Neural cell (in vitro differentiated cells): ENCODE data around the gene BMPR1A. TPM values are rescaled to one million over a fixed set of nuclear protein-coding genes. Genes with fewer than 3 reads are reported as not detected.

Source experiments
- H2AFZ ChIP-seq: fragments of 200-600, 300-800 bp; sonication (generic), shearing (Covaris generic); 2 replicates; pipeline ENCODE4 v1.6.0; 2014; ENCODE audit warnings: low read depth, mild to moderate bottlenecking, antibody characterized with exemption, low read length, moderate library complexity
- H3F3A ChIP-seq: fragments of 200-600 bp; shearing (Covaris generic); 2 replicates; pipeline ENCODE4 v1.6.1; 2016; ENCODE audit warnings: mild to moderate bottlenecking, moderate library complexity, mixed read lengths, antibody characterized with exemption, low read length; ENCODE audit not compliant: insufficient read depth, poor library complexity, severe bottlenecking
- H3K27ac ChIP-seq: fragments of 200-600, 300-800 bp; sonication (generic), shearing (Covaris generic); 2 replicates; pipeline ENCODE4 v1.5.1; 2014; ENCODE audit warnings: mild to moderate bottlenecking, low read length, moderate library complexity
- H3K27me3 ChIP-seq: fragments of 300-800, 200-600 bp; sonication (generic), shearing (Covaris generic); 2 replicates; pipeline ENCODE4 v1.6.0; 2014; ENCODE audit warnings: mild to moderate bottlenecking, low read depth, low read length, moderate library complexity; ENCODE audit not compliant: insufficient read depth
- H3K36me3 ChIP-seq: fragments of 300-800, 200-600 bp; sonication (generic), shearing (Covaris generic); 2 replicates; pipeline ENCODE4 v1.5.1; 2014; ENCODE audit warnings: mild to moderate bottlenecking, antibody characterized with exemption, low read length, moderate library complexity; ENCODE audit not compliant: insufficient read depth
- H3K4me2 ChIP-seq: fragments of 300-800, 200-600 bp; sonication (generic), shearing (Covaris generic); 2 replicates; pipeline ENCODE4 v1.6.0; 2014; ENCODE audit warnings: mild to moderate bottlenecking, low read length
- H3K4me3 ChIP-seq: fragments of 300-800, 200-600 bp; sonication (generic), shearing (Covaris generic); 2 replicates; pipeline ENCODE4 v1.5.1; 2014; ENCODE audit warnings: mild to moderate bottlenecking, low read length, moderate library complexity
- H3K79me2 ChIP-seq: fragments of 200-600 bp; shearing (Covaris generic); replicated peaks from 2 replicates; pipeline ENCODE4 v1.6.0; 2014; ENCODE audit warnings: mild to moderate bottlenecking, low read length, moderate library complexity; ENCODE audit not compliant: insufficient read depth
- H3K9ac ChIP-seq: fragments of 300-800, 200-600 bp; sonication (generic), shearing (Covaris generic); 2 replicates; pipeline ENCODE4 v1.6.1; 2016; ENCODE audit warnings: mild to moderate bottlenecking, low read length, mixed read lengths
- H3K9me2 ChIP-seq: fragments of 200-600 bp; shearing (Covaris generic); 2 replicates; pipeline ENCODE4 v1.6.1; 2016; ENCODE audit warnings: mild to moderate bottlenecking, low read length, mixed read lengths; ENCODE audit not compliant: insufficient read depth
- H3K9me3 ChIP-seq: fragments of 200-600, 300-800 bp; sonication (generic), shearing (Covaris generic); 2 replicates; pipeline ENCODE4 v1.6.1; 2016; ENCODE audit warnings: mild to moderate bottlenecking, mixed run types, low read length, moderate library complexity, mixed read lengths
- H4K20me1 ChIP-seq: fragments of 200-600 bp; shearing (Covaris generic); 2 replicates; pipeline ENCODE4 v1.6.1; 2016; ENCODE audit warnings: mild to moderate bottlenecking, mixed run types; ENCODE audit not compliant: insufficient read depth
- EP300 ChIP-seq: fragments of 450-650 bp; conservative IDR thresholded peaks from 2 replicates; pipeline ENCODE4 v1.6.1; 2014; ENCODE audit warnings: antibody characterized with exemption, mild to moderate bottlenecking, moderate library complexity; ENCODE audit not compliant: poor library complexity, severe bottlenecking
- EZH2 ChIP-seq: fragments of 200-600, 300-800 bp; shearing (Covaris generic), sonication (generic); IDR thresholded peaks from 2 replicates; pipeline ENCODE4 v1.6.1; 2014; ENCODE audit warnings: antibody characterized with exemption, low read length, borderline replicate concordance, mild to moderate bottlenecking; ENCODE audit not compliant: insufficient read depth, poor library complexity, severe bottlenecking
- MXI1 ChIP-seq: fragments of 450-650 bp; conservative IDR thresholded peaks from 2 replicates; pipeline ENCODE4 v1.6.1; 2014; ENCODE audit warnings: antibody characterized with exemption, mild to moderate bottlenecking; ENCODE audit not compliant: poor library complexity, severe bottlenecking
- POLR2AphosphoS5 ChIP-seq: IDR thresholded peaks from 2 replicates; pipeline ENCODE4 v1.6.1; 2012
- RAD21 ChIP-seq: fragments of 450-650 bp; conservative IDR thresholded peaks from 2 replicates; pipeline ENCODE4 v1.6.1; 2014; ENCODE audit warnings: antibody characterized with exemption, mild to moderate bottlenecking, moderate library complexity
- SMC3 ChIP-seq: fragments of 450-650 bp; conservative IDR thresholded peaks from 2 replicates; pipeline ENCODE4 v1.6.1; 2014; ENCODE audit warnings: antibody characterized with exemption, mild to moderate bottlenecking, moderate library complexity; ENCODE audit not compliant: poor library complexity
- TAF1 ChIP-seq: IDR thresholded peaks from 2 replicates; pipeline ENCODE4 v1.6.1; 2012; ENCODE audit warnings: low read depth
- polyA plus RNA-seq: library from polyadenylated mRNA; depleted of rRNA; stranded (reverse); fragments of >200 nt; gene quantifications from 2 replicates; pipeline ENCODE4 v1.2.3, GENCODE V29; 2014
- TF ChIP-seq, protein P1 (sequence below): IDR thresholded peaks from 2 replicates; pipeline ENCODE4 v1.6.1; 2012; ENCODE audit warnings: borderline replicate concordance
- TF ChIP-seq, protein P2 (sequence below): fragments of 450-650 bp; IDR thresholded peaks from 2 replicates; pipeline ENCODE4 v1.5.1; 2014; ENCODE audit warnings: antibody characterized with exemption, mild to moderate bottlenecking, moderate library complexity; ENCODE audit not compliant: poor library complexity, severe bottlenecking

Gene BMPR1A
- polyA plus RNA-seq, 1 donor from 2014 or later, result 29.9 TPM

DNA sequence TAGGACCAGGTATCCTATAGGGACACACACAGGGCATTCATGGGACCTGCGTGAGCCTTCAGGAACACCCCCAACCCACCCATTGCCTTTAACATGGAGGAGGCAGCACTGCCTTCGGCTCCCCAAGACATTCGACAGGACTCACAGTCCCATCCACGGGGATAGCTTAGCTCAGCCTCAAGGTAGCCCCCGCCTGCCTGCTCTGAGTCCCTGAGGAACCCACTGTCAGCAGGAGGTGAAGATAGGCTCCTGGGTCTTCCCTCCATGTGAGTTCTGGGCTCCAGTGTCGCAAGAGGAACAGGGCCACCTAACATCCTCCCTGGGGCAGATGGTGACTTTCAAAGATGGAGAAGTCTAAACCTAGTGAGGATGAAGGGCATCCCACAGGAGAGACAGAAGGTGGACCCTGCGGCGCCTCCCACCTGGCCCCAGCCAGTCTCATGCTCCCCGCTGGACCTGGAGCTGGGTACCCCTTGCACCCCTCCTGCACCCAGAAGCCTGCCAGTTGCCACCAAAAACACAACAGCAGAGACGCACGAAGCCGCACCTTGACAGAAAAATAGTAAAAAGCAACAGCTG lies 207.0 kb downstream of the BMPR1A start:
- Histone ChIP-seq H3K27ac (no peak overlapping the region), H3F3A (no peaks in the 10 kb centered on the region), H3K36me3 (no peaks in the 10 kb centered on the region), H3K79me2 (no peaks in the 10 kb centered on the region), H3K27me3 (no peaks in the 10 kb centered on the region), H4K20me1 (no peaks in the 10 kb centered on the region), H3K9me3 (no peaks in the 10 kb centered on the region), H3K4me3 (no peak overlapping the region), H2AFZ (no peak overlapping the region), H3K9me2 (no peaks in the 10 kb centered on the region), H3K9ac (no peak overlapping the region), H3K4me2 (no peak overlapping the region)
- TF ChIP-seq SMC3 (no peak), EZH2 (no peak), RAD21 (no peak), EP300 (no peak), POLR2AphosphoS5 (no peak), TAF1 (no peak), MXI1 (no peak)
- TF ChIP-seq, protein P1, sequence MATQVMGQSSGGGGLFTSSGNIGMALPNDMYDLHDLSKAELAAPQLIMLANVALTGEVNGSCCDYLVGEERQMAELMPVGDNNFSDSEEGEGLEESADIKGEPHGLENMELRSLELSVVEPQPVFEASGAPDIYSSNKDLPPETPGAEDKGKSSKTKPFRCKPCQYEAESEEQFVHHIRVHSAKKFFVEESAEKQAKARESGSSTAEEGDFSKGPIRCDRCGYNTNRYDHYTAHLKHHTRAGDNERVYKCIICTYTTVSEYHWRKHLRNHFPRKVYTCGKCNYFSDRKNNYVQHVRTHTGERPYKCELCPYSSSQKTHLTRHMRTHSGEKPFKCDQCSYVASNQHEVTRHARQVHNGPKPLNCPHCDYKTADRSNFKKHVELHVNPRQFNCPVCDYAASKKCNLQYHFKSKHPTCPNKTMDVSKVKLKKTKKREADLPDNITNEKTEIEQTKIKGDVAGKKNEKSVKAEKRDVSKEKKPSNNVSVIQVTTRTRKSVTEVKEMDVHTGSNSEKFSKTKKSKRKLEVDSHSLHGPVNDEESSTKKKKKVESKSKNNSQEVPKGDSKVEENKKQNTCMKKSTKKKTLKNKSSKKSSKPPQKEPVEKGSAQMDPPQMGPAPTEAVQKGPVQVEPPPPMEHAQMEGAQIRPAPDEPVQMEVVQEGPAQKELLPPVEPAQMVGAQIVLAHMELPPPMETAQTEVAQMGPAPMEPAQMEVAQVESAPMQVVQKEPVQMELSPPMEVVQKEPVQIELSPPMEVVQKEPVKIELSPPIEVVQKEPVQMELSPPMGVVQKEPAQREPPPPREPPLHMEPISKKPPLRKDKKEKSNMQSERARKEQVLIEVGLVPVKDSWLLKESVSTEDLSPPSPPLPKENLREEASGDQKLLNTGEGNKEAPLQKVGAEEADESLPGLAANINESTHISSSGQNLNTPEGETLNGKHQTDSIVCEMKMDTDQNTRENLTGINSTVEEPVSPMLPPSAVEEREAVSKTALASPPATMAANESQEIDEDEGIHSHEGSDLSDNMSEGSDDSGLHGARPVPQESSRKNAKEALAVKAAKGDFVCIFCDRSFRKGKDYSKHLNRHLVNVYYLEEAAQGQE, result no peak
- TF ChIP-seq, protein P2, sequence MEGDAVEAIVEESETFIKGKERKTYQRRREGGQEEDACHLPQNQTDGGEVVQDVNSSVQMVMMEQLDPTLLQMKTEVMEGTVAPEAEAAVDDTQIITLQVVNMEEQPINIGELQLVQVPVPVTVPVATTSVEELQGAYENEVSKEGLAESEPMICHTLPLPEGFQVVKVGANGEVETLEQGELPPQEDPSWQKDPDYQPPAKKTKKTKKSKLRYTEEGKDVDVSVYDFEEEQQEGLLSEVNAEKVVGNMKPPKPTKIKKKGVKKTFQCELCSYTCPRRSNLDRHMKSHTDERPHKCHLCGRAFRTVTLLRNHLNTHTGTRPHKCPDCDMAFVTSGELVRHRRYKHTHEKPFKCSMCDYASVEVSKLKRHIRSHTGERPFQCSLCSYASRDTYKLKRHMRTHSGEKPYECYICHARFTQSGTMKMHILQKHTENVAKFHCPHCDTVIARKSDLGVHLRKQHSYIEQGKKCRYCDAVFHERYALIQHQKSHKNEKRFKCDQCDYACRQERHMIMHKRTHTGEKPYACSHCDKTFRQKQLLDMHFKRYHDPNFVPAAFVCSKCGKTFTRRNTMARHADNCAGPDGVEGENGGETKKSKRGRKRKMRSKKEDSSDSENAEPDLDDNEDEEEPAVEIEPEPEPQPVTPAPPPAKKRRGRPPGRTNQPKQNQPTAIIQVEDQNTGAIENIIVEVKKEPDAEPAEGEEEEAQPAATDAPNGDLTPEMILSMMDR, result no peak

DNA sequence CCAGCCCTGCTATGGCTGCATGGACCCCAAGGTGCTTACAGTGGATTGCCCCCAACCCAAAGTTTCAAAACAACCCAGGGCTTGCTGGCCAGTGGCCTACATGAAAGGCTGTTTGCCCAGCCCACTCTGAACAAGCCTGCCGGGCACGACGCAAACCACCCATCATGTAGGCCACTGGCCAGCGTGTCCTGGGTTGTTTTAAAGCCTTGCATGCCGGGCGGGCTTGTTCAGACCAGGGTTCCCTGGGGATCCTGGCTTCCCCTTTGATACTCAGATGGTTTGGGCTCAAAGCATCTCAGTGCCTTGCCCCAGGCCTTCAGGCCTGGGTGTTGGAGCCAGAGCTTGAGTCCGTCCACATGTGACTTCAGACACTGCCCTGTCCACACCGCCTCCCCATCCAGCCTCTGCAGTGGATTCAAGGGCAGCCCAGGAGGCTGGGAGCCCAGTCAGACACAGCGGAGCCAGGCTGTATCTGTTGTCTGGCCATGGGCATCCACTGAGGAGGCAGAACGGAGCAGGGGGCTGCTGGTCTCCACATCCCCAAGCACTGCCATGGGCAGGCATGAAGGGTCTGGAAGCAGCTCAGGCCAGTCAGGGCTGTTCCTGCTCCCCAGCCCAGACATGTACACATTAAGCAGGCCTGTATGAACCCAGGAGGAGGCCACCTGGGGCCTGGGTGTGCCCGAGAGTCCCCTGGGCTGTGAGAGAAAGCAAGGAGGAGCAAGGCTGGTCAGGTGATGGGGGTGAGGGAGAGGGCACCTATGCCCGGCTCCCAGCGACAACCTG lies 207.8 kb downstream of the BMPR1A start:
- no peaks in the 10 kb centered on the region for H3K27me3 ChIP-seq
- H3K36me3 ChIP-seq, result no peaks in the 10 kb centered on the region
- H3K27ac ChIP-seq, result no peak overlapping the region
- no peaks in the 10 kb centered on the region for H3K9me3 ChIP-seq
- H3K79me2 ChIP-seq, result no peaks in the 10 kb centered on the region
- no peak overlapping the region for H3K4me2 ChIP-seq
- no peak overlapping the region for H3K4me3 ChIP-seq
- H3K9ac ChIP-seq, result no peak overlapping the region
- H3F3A ChIP-seq, result no peaks in the 10 kb centered on the region
- H4K20me1 ChIP-seq, result no peaks in the 10 kb centered on the region
- no peak for TF ChIP-seq RAD21
- TF ChIP-seq EP300, result no peak
- TF ChIP-seq TAF1, result no peak
- TF ChIP-seq, protein P1, result no peak
- TF ChIP-seq SMC3, result no peak
- no peak for TF ChIP-seq MXI1
- TF ChIP-seq EZH2, result no peak
- no peak for TF ChIP-seq POLR2AphosphoS5
- TF ChIP-seq, protein P2, result no peak
- H3K9me2 ChIP-seq, result no peaks in the 10 kb centered on the region
- no peak overlapping the region for H2AFZ ChIP-seq
